ENCODE measurements around the gene DNAJC17.

The DNAJC17 gene

DNA sequence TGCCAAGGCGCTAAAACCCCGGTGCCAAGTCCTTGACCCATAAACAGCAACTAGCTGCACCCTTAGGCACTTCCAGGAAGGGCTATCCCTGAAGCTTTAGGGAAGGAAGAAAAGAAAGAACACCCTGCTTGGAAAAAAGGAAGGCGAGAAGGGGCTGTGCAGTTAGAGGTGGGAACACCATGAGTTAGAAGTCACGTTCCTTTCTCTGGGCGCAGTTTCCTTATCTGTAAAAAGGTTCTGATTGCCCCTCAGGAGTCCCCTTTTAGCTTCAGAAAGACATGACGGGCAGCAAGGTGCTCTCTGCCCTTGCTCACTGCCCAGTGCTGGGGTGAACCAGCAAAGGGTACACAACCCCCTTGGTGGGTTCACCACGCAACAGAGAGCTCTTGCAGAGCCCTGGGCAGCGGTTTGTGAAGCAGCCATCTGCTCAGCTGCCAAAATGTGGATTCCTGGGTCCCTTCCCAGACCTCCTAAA is 42.6 kb downstream of the DNAJC17 start:
- DNase-seq, result peak; percentile 63

GRCh38 chr15:40763801-40764628 is 43.3 kb downstream of the DNAJC17 start, which contains the start of gene GCHFR:
Gene GCHFR (plus strand): TSS chr15:40764068. CDS start chr15:40764181, 113 bp downstream.
- peak; percentile 85 for DNase-seq

DNA sequence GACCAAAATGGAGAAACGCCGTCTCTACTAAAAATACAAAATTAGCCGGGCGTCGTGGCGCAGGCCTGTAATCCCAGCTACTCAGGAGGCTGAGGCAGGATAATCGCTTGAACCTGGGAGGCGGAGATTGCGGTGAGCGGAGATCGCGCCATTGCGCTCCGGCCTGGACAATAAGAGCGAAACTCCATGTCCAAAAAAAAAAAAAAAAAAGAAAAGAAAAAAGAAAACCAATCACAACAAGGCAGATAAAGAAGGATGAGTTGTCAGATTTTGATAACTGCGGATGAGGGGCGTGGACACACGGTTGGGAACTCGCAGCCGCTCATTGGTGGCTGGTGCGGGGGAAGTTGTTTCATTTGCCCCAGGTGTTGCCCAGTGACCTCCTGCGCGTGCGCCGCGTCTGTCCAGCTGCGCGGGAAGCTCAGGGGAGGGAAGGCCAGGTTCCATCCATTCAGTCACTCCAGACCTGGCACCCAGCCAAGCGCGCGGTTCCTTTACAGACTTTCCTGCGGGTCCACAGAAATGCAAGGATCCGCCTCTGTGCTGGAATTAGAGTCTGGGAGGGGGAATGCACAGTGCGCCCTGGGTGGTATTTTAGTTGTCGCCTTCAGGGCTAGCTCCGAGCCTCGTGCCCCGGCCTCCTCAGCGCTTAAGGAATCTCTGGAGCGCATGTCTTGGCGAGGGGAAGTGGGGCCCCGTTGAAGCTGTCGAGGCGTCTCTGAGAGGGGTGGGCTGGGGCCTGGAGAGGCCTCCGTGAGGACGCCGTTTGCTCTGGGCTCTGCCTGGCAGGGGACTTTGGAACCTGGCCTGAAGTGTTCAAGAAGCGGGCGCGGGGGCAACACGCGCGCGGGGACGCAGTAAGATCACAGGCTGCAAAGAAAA is 44.1 kb downstream of the DNAJC17 start:
- peak; percentile 88 for DNase-seq

- DNase-seq, result no peak
Observed at GRCh38 chr15:40759961-40760360, 47.3 kb downstream of the DNAJC17 start.

DNA sequence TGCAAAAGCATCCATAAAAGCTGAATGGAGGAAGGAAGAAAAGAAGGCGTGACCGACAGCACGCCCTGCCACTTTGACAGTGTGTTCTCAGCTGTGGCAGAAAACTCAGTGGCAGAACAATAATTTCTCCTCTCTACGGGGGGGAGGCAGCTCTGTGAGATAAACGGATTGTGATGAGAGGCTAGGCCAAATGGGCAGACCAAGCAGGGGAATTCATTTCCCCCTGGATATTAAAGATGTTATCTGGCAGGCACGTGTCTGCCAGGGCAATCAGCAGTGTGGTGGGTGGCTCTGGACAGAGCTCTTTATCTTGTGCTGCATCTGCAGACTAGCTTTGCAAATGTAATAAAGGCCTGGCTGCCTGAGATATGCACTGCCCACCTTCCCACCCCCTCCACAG is 50.3 kb downstream of the DNAJC17 start:
- peak; percentile 24 for DNase-seq

GRCh38 chr15:40755812-40756208 is 51.5 kb downstream of the DNAJC17 start:
- no peak for DNase-seq

DNA sequence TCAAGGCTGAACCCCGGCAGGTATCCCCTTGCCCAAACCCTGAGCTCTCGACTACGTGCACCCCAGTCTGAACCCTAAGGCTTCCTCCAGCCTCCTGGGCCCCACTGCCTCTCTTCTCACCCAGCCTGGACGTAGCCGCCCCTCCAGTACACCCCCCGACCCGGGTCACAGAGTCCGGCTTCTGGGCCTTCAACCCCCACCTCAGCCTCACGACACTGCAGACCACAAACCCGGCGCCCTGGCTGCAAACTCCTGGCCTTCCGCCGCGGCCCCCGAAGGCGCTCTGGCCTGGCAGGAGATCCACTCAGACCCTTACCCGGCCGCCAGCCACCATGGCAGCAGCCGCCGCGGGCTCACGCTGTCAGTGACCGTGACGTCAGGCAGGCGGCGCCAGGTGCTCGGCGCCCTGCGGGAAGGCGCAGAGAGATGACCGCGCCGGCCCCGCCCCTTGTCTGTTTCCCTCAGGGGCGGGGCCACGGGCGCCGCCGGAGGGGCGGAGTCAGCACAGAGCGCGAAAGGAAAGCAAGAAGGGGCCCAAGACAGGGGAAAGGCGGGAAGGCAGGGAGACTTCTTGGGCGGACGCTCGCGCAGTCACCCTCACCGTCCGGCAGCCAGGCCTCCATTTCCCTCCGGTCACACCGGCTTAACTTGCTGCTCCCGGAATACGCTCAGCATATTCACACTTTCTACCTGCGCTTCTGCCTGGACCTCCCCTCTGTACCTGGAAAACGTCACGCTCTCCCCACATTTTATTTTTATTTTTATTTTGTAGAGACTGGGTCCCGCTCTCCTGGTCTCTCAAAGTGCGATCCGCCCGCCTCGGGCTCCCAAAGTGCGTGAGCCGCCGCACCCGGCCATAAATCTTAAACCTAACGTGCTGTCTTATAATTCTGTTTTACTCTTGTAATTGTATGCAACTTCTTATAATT is 52.1 kb downstream of the DNAJC17 start, which contains the start of gene RMDN3:
Gene RMDN3 (minus strand): TSS at position 372 of the 929 bp plus-strand sequence. CDS start 471 bp downstream, outside the sequence.
- DNase-seq, result peak; percentile 98

DNA sequence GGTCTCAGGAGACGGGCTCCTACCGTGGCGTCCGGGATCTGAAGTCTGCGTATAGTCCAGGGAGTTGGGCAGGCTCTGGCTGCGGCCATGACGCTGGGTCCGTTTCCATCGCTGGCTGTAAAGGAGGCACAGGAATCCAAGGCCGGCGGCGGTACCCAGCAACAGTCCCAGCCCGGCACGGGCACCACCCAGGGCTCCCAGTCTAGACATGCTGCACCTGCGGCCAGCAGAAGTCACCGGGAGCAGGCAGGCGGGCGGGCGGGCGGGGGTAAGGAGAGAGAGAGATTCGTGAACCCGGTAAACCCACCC is 52.7 kb downstream of the DNAJC17 start:
- DNase-seq, result no peak

DNA sequence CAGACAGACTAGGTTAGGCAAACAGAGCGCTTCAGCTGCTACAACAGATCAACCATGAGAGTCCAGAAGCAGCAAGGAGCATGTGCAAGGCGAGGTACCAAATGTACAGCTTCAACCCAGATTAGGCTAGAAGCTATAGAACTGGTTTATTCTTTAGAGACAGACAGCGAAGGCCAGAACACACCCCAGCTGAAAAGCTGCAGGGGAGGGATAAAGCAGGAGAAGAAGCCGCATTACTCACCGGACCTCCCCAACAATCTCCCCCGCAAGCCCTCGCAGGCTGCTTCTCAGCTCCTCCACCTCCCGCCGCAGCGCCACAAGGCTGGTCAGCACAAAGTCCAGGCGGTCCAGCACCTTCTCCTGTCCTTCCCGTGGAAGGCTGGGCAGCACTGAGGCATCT is 55.5 kb downstream of the DNAJC17 start:
- DNase-seq, result no peak

GRCh38 chr15:40750885-40751284 is 56.4 kb downstream of the DNAJC17 start:
- no peak for DNase-seq

DNA sequence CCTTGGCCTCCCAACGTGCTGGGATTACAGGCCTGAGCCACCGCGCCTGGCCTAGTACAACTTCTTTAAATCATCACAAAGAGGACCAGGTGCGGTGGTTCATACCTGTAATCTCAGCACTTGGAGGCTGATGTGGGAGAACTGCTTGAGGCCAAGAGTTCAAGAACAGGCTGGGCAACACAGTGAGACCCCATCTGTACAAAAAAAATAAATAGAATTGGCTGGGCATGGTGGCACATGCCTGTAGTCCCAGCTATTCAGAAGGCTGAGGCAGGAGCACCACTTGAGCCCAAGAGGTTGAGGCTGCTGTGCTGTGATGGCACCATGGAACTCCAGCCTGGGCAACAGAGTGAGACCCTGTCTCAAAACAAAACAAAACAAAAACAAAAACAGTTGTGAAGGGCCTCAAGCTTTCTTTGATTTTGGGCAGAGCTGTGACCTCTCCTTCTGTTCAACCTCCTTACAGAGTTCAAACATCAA is 58.1 kb downstream of the DNAJC17 start:
- no peak for DNase-seq

- DNase-seq, result no peak
Observed at GRCh38 chr15:40747685-40748631, 59.3 kb downstream of the DNAJC17 start.

DNA sequence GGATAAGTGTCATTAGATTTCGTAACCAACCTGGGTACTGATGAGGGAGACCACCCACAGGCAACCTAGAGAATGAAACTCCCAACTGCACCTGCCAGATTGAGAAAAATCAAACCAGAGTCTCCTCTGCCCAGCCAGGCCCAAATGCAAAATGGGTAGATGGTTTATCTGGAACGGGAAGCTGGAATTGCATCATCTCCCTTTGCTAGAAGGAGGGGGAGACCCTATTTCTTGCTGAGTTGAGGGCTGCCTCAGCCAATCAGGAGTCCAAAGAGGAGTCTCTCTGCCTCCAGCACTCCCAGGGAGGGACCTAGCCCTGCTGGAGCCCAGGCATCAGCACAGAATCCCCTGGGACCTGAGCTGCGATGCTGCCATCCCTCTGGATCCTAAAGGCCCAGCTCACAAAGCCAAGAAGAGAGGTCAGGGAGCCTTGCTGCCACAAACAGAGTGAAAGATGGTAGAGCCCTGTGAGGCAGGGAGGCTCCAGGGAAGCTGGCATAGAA is 60.3 kb downstream of the DNAJC17 start:
- no peak for DNase-seq

DNA sequence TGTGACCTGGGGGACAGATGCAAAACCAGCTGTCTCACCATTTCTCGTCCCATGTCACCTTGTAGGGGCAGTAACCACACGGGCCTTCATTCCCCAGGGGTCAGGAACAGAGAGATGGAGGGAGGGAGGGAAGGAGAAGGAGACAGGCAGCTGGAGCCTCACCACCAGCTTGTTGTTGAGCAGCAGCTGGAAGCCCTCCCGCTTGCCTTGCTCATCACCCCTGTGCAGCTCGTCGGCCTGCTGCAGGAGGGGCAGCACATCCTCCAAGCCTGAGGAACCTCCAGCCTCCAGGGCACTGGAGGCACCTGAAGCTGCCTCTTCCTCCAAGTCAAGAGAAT is 62.5 kb downstream of the DNAJC17 start:
- peak; percentile 13 for DNase-seq

GRCh38 chr15:40743921-40744814 is 63.1 kb downstream of the DNAJC17 start:
- DNase-seq, result peak; percentile 16

DNA sequence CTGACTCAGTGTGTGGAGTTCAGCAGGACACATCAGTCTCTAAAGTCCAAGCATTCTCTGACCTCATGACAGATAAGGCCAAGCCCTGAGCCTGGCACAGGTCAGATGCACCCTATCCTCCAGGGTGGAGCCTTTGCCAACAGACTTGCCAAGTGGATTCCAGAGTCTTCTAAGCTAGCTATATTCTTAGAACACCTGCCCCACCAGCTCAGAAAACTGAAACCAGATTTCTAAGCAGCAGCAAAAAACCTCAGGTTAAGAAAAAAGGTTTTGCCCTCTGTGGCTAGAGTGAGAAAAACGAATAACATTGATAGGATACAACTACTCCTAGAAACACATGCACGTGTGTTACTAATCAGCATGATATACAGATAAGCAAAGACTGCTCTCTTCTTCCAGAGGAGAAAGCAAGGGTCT is 63.8 kb downstream of the DNAJC17 start:
- DNase-seq, result no peak

DNA sequence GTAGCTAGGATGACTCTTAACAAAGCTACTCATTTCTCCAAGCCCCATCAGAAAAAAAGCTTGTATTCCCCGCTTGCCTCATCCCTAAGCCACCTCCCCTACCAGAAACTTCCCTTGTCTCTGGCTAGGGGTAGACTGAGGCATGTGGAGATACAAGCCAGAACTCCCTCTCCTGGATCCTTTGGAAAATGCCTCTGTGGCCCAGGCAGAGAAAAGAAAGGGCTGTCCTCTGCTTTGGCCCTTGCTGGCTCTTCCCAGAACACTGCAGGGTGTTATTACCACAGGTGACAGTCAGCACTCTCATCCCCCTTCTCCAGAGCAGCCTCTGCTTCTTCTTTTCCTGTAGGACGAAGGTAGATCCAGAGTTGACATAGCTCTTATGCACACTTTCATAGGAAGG is 67.4 kb downstream of the DNAJC17 start:
- no peak for DNase-seq

DNA sequence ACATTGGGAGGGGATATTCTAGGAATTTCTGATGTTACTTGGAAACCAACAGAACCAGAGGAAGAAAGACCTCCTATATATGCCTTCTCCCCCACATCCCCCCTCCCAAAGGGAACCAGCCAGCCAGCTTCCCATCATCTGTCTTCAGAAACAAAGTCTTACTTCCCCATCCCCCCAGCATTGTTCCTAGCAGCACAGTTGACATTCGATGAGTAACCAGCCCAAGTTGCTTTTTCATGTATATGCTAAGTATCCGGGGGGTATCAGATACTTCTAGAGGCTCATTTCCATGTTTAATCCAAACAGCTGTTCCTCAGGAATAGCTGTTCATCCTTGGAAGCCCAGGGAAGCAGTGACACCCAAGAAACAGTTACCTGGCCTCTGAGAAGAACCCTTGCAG is 68.2 kb downstream of the DNAJC17 start:
- no peak for DNase-seq

GRCh38 chr15:40737048-40737447 is 70.2 kb downstream of the DNAJC17 start:
- DNase-seq, result no peak

GRCh38 chr15:40736575-40736974 is 70.7 kb downstream of the DNAJC17 start:
- DNase-seq, result no peak
